GM19395 (cell line): ENCODE results near the gene TTLL4.
A peak's percentile ranks its signal among the peaks of the same experiment; 100 is the strongest.
"Not testable (repeated sequence)": the region's sequence is repeated elsewhere in the genome, so short reads cannot be mapped to it uniquely, and the experiment has no call there.

Experiments
- ATAC-seq: cut with Tn5 transposase; IDR thresholded peaks from one replicate; pipeline ENCODE4 v1.9.1; 2021; ENCODE audit warnings: mild to moderate bottlenecking, moderate library complexity; ENCODE audit not compliant: unreplicated experiment

TTLL4 gene, protein sequence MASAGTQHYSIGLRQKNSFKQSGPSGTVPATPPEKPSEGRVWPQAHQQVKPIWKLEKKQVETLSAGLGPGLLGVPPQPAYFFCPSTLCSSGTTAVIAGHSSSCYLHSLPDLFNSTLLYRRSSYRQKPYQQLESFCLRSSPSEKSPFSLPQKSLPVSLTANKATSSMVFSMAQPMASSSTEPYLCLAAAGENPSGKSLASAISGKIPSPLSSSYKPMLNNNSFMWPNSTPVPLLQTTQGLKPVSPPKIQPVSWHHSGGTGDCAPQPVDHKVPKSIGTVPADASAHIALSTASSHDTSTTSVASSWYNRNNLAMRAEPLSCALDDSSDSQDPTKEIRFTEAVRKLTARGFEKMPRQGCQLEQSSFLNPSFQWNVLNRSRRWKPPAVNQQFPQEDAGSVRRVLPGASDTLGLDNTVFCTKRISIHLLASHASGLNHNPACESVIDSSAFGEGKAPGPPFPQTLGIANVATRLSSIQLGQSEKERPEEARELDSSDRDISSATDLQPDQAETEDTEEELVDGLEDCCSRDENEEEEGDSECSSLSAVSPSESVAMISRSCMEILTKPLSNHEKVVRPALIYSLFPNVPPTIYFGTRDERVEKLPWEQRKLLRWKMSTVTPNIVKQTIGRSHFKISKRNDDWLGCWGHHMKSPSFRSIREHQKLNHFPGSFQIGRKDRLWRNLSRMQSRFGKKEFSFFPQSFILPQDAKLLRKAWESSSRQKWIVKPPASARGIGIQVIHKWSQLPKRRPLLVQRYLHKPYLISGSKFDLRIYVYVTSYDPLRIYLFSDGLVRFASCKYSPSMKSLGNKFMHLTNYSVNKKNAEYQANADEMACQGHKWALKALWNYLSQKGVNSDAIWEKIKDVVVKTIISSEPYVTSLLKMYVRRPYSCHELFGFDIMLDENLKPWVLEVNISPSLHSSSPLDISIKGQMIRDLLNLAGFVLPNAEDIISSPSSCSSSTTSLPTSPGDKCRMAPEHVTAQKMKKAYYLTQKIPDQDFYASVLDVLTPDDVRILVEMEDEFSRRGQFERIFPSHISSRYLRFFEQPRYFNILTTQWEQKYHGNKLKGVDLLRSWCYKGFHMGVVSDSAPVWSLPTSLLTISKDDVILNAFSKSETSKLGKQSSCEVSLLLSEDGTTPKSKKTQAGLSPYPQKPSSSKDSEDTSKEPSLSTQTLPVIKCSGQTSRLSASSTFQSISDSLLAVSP

GRCh38 chr2:218710687-218711549 is at the start of gene TTLL4:
Gene TTLL4, plus strand, starts transcription at chr2:218710835. Its CDS starts 26,842 bp downstream, at chr2:218737677.
- ATAC-seq: peak; percentile 82

GRCh38 chr2:218662377-218662776 is 48.3 kb upstream of the TTLL4 start:
- ATAC-seq: no peak

DNA sequence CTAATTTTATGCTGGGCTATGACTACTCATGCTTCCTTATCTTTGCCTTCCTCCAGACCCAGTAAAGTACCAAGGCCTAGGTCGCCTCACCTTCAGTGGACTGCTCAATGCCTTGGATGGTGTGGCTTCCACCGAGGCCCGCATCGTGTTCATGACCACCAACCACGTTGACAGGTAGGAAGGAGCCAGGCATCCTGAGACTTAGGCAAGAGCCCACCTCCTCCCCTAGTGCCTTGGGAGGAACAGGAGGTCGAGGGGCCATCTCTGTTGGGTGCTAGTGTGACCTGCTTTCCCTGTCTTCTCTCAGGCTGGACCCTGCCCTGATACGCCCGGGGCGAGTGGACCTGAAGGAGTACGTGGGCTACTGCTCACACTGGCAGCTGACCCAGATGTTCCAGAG is 47.8 kb upstream of the TTLL4 start:
- no peak for ATAC-seq

GRCh38 chr2:218663901-218664300 is 46.7 kb upstream of the TTLL4 start:
- no peak for ATAC-seq

DNA sequence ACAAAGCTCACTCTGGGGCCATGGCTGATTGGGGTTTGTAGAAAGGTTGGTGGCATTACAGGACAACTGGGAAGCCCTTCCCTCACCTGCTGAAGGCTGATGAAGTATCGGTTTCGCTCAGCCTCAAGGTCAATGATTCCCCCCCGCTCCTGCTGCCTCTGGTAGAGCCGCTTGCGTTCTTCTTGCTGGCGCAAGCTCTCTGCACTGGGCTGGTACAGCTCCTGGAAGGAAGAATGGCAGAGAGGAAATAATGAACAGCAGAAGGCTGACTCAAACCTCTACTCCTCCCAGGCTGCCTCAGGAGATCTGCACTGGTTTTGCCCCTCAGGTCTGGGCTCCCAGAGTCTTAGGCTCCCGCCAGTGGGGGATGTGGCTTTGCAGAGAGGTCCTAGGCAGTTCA is 46.0 kb upstream of the TTLL4 start:
- ATAC-seq: no peak

DNA sequence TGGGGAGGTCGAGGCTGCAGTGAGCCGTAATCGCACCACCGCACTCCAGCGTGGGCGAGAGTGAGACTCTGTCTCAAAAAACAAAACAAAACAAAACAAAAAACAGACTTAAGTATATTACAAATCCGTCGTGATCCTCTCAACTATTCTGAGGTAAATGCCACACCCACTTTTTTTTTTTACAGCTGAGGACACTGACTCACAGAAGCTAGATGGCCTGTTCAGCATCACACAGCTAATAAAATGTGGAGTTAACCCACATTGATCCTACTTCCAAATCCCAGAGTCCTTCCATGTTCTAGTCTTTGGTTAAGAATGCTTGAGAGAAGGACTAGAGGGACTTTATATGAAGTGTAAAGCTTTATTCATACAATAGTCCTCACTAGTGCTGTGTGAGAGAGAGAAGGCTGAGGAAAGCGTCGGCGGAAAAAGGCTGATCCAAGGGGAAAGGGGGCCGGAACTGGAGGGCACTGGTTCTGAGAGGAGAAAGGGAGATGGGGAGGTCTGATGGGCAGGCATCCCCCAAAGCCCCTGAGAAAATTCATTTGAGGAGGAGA is 39.5 kb upstream of the TTLL4 start:
- no peak for ATAC-seq

GRCh38 chr2:218671654-218672566 is 38.7 kb upstream of the TTLL4 start, which contains the start of the genes RNF25 and STK36:
Gene RNF25, minus strand, starts transcription at chr2:218672002. Its CDS starts 32 bp downstream, at chr2:218671970.
Gene STK36, plus strand, starts transcription at chr2:218672086. Its CDS starts 744 bp downstream, at chr2:218672830.
- ATAC-seq: peak; percentile 100

DNA sequence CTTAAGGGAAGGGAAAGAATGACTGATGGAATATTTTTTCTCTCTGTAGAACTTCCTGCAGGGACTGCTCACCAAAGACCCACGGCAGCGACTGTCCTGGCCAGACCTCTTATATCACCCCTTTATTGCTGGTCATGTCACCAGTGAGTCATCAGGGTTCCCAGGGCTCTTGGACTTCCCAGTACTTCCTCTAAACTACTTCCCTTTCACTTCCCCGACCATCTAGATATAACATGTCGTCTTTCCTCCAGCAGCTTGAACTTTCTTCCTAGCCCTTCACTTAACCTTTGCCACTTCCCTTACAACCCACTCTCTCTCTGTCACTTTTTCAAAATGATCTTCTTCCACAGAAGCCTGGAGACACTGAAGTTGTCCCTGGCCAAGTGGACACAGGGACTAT is 31.5 kb upstream of the TTLL4 start:
- no peak for ATAC-seq

- ATAC-seq: no peak
Observed at GRCh38 chr2:218680061-218680460, 30.6 kb upstream of the TTLL4 start.

- ATAC-seq: not testable (repeated sequence)
Observed at GRCh38 chr2:218687400-218688060, 23.1 kb upstream of the TTLL4 start.

- no peak for ATAC-seq
Observed at GRCh38 chr2:218691234-218691633, 19.4 kb upstream of the TTLL4 start.

- ATAC-seq: no peak
Observed at GRCh38 chr2:218694405-218695145, 16.1 kb upstream of the TTLL4 start.

DNA sequence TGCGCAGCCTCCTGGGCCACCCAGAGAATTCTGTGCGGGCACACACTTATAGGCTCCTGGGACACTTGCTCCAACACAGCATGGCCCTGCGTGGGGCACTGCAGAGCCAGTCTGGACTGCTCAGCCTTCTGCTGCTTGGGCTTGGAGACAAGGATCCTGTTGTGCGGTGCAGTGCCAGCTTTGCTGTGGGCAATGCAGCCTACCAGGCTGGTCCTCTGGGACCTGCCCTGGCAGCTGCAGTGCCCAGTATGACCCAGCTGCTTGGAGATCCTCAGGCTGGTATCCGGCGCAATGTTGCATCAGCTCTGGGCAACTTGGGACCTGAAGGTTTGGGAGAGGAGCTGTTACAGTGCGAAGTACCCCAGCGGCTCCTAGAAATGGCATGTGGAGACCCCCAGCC is 11.8 kb upstream of the TTLL4 start:
- ATAC-seq: no peak

- ATAC-seq: no peak
Observed at GRCh38 chr2:218701806-218702205, 8.8 kb upstream of the TTLL4 start.

- ATAC-seq: no peak
Observed at GRCh38 chr2:218703341-218703740, 7.3 kb upstream of the TTLL4 start.

DNA sequence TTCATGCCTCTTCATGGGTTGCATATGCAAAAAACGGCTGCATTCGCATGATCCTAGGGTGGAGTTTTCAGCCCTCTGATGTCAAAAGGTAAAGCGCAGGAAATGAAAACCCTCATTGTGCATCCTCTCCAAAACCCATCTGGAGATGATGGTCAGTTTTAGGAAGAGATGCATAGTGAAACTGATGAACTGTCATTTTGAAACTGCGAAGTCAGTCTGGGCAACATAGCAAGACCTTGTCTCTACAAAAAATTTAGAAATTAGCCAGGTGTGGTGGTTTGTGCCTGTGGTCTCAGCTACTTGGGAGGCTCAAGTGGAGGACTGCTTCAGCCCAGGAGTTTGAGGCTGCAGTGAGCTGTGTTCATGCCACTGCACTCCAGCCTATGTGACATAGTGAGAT is 2.5 kb upstream of the TTLL4 start:
- peak; percentile 35 for ATAC-seq

DNA sequence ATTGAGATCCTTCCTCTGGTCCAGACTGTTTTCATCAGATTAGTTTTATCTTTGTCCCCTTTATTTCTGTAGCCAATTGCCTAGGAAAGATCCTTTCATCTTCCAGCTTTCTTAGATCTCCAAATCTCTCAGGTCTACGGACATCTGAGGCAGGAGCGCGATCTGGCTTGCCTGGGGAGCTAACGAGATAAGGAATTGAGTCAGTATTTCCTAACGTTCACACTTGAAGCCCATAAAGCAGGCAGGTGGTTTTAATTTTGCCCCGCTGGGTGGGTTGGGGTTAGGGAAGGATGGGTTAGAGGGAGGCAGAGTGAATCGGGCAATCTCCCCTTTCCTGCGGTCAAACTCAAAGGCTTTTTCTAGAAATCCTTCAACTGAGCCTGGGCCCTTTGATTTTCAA is 727 bp upstream of the TTLL4 start:
- no peak for ATAC-seq

GRCh38 chr2:218710334-218710686 is 325 bp upstream of the TTLL4 start:
- ATAC-seq: no peak
